Measurements from ENCODE around the gene CHPF2.

- TF ChIP-seq CTCF (IDR thresholded peaks at IDR 0.05; ENCODE audit: borderline replicate concordance, extremely low read depth, low read length, poor library complexity, severe bottlenecking) (no peak), EZH2 (IDR thresholded peaks at IDR 0.05; ENCODE audit: borderline replicate concordance, low read depth, low read length, severe bottlenecking) (no peak)
Observed at GRCh38 chr7:151189038-151189437, 43.2 kb upstream of the CHPF2 start.

All from DND-41 (cell line).